Embryonic facial prominence (tissue), 1 donor: ENCODE results near the gene MYH6.
A peak's percentile ranks its signal among the peaks of the same experiment; 100 is the strongest.
"Not testable (repeated sequence)": the region's sequence is repeated elsewhere in the genome, so short reads cannot be mapped to it uniquely, and the experiment has no call there.

Source experiments
- DNase-seq: peaks from one replicate; pipeline ENCODE4 v3.0.0-alpha.2; 2016; ENCODE audit errors: extremely low spot score

Gene MYH6

GRCh38 chr14:23407516-23408306 is at the start of gene MYH6:
Gene MYH6 (minus strand): TSS chr14:23408273. CDS start chr14:23407223, 1,050 bp downstream.
- DNase-seq, result no peak

GRCh38 chr14:23456883-23457586 is 49.0 kb upstream of the MYH6 start:
- DNase-seq, result not testable (repeated sequence)

DNA sequence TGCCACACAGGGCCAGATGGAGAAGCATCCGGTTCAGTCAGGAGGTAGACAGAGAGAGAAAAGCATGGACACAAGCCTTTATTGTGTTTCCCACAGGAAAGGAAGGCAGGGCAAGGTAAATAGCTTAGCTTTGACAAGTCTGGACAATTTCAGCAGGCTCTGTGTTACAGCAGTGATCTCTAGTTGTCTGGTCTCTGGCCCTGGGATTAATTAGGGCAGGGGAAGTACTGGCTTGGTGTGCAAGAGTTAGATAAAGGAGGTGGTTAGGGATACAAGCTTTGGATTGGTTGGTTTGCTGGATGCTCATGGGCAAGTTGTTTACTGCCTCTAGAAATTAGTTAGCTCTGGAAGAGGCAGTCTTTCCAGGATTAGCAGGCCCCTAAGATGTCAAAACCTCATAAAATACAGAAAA is 46.4 kb upstream of the MYH6 start:
- DNase-seq, result no peak

DNA sequence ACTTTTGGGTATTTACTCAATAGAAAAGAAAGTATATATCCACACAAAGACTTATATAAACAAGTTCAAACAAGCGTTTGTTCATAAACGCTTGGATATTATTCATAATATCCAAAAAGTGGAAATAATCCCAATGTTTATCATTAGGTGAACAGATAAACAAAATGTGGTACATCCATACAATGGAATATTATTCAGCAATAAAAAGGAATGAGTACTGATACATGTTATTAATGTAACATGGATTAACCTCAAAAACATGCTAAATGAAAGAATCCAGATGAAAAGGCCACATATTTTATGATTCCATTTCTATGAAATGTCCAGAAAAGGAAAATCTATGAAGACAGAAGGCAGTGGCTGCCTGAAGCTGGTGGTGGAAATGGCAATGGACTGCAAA is 44.2 kb upstream of the MYH6 start:
- DNase-seq, result no peak

GRCh38 chr14:23450379-23450778 is 42.3 kb upstream of the MYH6 start:
- no peak for DNase-seq

GRCh38 chr14:23449314-23449713 is 41.2 kb upstream of the MYH6 start:
- no peak for DNase-seq

DNA sequence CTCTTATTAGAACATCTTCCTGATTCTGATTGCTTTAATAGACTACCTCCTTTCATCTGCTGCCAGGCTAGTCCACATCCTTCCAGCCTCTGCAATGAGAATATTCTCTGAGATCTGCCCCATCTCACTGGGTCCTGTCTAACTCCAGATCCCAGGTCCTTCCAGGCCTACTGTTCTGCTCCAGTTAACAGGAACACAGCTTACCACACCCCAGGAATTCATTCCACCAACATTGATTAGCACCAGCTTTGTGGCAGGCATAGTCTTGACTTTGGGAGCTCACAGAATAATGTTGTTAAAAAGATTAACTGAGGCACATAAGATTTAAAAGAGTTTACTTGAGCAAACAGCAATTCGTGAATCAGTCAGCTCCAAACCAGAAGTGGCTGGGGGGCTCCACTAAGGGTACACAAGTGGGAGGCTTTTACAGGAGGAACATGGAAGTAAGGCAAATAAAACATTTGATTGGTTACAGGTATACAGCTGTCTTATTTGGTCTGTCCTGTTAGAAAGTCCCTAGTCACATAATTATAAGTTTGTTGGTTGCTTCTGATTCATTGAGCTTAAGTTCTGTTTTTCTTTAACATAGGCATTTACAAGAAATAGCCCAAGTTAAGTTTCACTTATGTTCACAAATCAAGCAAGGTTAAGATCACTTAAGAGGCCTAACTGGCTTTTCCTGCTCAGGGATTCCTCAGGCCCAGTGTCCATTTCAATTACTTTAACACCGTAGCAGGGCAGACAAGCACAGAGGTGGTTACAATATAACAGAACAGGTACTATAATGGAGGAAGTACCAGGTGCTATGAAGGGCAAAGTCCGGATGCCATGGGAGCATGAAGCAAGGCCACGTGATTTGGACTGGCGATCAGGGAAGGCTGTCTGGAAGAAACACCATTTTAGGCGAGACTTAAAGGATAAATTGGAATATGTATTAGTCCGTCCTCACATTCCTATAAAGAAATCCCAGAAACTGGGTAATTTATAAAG is 39.6 kb upstream of the MYH6 start:
- no peak for DNase-seq

DNA sequence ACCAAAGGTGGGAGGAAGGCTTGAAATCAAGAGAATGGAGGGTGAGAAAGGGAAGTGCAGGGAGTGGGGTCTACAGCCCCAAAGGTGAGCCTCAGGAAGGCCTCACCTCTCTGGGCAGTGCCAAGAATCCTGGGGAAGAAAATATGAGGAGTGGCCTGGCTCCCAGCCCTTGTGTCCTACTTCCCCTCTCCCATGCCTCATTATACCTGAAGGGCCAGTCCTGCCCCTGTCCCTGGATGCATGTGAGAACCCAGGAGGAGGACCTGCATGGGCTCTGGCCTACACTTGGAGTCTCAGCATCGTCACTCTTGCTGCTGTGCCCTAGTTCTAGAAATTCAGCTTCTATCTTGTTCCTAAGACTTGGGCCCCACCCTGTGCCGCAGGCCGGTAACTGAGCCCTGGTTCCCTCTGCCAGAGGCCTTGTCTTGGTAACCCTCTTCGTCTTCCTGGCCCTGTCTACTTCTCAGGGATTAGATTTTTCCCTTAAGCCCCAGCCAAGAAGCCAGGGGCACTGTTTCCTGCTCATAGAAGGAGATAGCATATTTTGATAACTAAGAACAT is 38.3 kb upstream of the MYH6 start:
- no peak for DNase-seq

- DNase-seq, result no peak
Observed at GRCh38 chr14:23445773-23446172, 37.7 kb upstream of the MYH6 start.

DNA sequence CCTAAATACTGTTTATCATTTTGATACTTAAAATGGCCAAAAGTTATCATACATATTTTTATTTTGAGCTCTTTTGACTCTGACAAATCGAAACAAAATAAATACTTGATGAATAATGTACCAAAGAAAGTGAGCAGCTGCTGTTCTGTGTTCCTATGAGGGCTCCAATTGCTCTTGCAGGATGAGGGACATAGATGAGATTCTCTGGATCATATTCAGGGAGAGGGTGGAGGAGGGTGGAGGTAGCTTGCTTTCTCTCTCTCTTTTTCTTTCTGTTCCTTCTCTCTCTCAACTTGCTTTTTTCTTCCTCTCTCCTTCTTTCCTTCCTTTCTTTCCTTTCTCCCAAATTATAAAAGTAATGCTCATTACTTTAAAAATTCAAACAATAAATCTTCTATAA is 36.2 kb upstream of the MYH6 start:
- no peak for DNase-seq

GRCh38 chr14:23443881-23444280 is 35.8 kb upstream of the MYH6 start:
- DNase-seq, result no peak

GRCh38 chr14:23443411-23443812 is 35.3 kb upstream of the MYH6 start:
- no peak for DNase-seq

DNA sequence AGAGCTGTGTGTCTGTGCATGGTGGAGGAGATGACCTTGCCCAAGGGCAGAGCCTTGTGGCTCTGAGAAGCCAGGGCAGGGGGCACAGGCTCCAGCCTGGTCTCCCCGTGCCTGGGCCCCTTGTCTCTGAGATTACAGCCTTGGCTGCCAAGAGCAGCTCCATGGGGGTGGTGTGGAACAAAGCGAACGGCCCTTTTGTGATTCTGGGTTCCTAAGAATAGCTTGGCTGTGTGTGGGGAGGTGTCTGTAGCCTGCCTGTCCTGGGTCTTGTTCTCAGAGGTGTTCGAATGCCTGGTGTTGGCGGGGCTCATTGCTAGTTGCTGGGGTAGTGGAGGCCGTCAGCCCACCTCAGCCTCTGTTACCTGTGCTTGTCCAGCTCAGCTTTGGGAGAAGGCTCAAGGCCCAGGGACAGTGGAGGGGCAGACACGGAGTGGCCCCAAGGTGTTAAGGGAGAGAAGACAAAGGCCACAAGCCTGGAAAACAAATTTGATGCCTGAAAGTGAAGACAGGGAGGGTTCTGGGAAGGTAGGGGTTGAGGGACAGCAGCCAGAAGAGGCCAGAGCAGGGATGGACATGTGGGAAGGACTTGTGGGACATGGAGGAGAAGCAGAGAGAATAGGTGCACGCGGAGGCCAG is 34.8 kb upstream of the MYH6 start:
- DNase-seq, result no peak

GRCh38 chr14:23441076-23441475 is 33.0 kb upstream of the MYH6 start:
- no peak for DNase-seq

DNA sequence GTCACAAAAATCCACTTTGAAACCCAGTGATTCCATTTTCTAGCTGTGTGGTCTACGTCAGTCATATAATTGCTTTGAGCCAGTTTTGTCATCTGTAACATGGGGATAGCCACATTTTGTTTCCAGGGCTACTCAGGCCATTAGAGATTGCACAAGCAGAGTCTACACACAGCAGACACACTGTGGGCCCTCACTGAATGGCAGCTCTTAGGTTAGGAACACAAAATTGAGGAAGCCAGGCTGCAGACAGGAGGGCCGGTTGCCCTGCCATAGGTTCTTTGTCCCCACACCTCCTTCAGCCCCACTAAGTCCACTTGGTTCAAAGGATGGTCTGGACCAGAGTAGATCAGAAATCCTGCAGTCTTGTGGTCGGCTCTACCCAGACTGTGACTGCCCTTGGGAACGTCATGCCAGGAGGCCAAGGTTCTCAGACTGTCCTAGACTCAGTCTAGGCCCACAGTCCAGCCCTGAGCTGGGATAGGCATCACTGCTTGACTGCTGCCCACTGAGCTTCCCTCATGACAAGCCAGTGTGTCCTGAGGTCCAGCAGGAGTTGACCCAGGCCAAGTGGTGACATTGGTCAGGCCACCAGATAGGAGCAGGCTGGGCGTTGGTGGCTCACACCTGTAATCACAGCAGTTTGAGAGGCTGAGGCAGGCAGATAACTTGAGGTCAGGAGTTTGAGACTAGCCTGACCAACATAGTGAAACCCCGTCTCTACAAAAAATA is 31.2 kb upstream of the MYH6 start:
- no peak for DNase-seq

GRCh38 chr14:23438101-23438971 is 30.3 kb upstream of the MYH6 start:
- peak; percentile 56 for DNase-seq

- no peak for DNase-seq
Observed at GRCh38 chr14:23437133-23438100, 29.3 kb upstream of the MYH6 start.
